Stimulated activated CD4-positive, alpha-beta T cell treated with anti-CD3 and anti-CD28 coated beads, Interleukin-2, amount 100 ng/mL, for 48 hours (primary cell): ENCODE data around the gene TNFAIP1.
"Not testable (repeated sequence)": the region's sequence is repeated elsewhere in the genome, so short reads cannot be mapped to it uniquely, and the experiment has no call there.

Experiments used
- DNase-seq, 2 donors: peaks; one replicate each; pipeline ENCODE4 v3.0.0-alpha.2; 2020

TNFAIP1 gene

GRCh38 chr17:28325211-28325610 lies 10.3 kb upstream of the TNFAIP1 start:
- no peak for DNase-seq

DNA sequence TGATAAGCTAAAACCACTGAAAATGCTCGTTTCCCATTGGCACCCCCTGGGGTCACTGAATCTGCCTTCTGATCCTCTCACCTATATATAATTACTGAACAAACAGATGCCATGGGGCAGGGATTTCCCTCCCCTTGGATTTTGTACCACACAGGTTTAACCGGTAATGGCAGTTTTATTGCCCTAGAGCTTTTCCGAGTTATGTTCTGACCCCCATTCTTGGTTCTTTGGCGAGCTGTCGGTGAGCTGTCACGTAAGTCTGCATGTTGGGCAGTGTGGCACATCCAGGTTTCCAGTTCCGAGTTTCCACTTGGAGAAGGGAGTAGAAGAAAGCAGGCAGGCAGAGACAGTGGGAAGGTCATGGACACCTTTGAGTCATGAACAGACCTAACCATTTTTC lies 9.4 kb upstream of the TNFAIP1 start:
- no peak for DNase-seq

DNA sequence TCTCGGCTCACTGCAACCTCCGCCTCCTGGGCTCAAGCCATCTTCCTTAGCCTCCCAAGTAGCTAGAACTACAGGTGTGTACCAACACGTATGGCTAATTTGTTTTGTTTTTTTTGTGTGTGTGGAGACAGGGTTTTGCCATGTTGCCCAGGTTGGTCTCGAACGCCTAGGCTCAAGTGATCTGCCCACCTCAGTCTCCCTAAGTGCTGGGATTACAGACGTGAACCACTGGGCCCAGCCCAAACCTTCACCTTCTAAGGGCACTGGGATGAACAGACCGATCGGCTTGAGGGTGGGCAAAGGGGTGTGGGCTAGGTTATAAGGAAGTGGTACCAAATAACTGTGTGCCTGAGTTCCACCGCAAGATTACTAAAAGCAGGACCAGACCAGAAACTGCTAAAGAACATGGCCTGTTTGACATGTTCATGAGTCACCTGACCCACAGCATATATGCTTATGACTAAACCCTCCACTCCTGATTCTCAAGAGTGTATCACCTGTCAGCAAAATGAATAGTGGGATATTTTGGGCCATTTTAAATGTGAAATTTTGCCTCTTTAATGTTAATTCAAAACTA lies 8.4 kb upstream of the TNFAIP1 start:
- peak in 1 of 2 donors; percentile 16 for DNase-seq

GRCh38 chr17:28327709-28328108 lies 7.9 kb upstream of the TNFAIP1 start:
- DNase-seq: no peak

GRCh38 chr17:28328325-28328724 lies 7.2 kb upstream of the TNFAIP1 start:
- DNase-seq: no peak

- DNase-seq: no peak
Observed at GRCh38 chr17:28330671-28331070, 4.9 kb upstream of the TNFAIP1 start.

DNA sequence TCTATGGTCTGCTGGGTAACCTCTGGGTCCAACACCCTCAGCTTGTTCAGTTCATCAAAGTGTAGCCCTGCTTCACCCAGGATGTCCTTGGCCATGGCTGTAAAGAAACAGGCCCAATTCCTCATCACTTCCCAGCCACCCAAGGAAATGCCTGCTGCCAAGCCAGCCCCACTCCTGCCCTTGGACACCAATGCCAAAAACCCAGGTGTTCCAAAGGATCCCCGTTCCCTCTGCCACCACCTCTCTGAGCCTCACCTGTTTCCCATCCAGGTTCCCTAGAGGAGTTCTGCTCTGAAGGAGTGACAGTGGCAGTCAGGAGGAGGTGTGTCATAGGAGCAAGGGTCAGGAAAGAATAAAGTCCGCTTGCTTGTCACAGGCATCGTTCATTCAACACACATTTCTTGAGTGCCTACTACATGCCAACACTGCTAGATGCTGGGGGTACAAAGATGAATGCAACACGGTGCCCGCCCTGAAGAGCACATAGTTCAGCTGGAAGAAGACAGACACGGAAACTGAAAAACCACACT lies 3.6 kb upstream of the TNFAIP1 start:
- DNase-seq: no peak

GRCh38 chr17:28333083-28333746 lies 2.3 kb upstream of the TNFAIP1 start:
- no peak for DNase-seq

DNA sequence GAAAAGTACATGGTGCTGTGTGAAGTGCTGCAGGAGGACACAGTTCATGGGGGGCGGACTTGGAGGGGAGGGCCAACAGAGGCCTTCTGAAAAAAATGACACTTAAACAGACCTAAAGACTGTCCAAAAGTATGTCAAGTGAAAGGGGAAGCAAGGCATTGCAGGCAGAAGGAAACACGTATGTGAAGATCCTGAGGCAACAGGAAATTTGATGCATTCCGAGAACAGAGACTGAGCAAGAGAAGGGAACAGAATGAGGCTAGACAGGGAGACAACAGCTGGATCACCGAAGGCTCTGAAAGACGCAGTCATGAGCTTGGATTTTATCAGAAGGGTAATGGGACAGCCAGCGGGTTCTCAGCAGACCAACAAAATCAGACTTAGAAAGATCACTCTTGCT lies 1.4 kb upstream of the TNFAIP1 start:
- DNase-seq: no peak

- DNase-seq: no peak
Observed at GRCh38 chr17:28334666-28335200, 828 bp upstream of the TNFAIP1 start.

GRCh38 chr17:28335959-28336871 lies 654 bp downstream of the TNFAIP1 start:
- peak in 1 of 2 donors; percentile 10 for DNase-seq

- no peak for DNase-seq
Observed at GRCh38 chr17:28338056-28338768, 2.7 kb downstream of the TNFAIP1 start.

GRCh38 chr17:28338769-28339212 lies 3.2 kb downstream of the TNFAIP1 start:
- DNase-seq: not testable (repeated sequence)

DNA sequence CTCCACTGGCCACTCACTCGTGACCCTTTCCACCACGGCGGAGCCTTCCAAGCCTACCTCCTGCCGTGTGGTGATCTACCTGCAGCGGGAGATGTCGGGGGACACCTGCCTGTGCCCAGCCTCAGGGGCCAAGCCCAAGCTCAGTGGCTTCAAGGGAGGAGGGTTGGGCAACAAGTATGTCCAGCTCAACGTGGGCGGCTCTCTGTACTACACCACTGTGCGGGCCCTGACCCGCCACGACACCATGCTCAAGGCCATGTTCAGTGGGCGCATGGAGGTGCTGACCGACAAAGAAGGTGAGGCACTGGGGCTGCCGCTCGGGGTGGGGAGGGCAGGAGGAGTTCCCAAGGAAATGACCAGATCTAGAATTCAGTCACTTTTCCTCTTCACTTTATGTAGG lies 3.9 kb downstream of the TNFAIP1 start:
- DNase-seq: no peak

DNA sequence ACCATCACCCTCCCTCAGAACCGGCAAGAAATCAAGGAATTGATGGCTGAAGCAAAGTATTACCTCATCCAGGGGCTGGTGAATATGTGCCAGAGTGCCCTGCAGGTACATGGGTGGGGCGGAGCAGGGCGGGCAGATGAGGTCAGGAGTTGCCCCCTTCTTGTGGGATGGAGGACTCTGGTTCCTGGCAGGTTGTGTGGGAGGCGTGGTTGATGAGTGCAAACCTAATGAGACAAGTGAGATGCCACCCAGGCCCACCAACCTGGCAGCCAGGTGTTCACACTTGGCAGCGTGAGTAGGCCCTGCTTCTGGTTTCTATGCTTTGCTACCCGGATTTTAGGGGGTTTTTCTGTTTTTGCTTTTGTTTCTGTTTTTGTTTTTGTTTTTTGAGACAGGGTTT lies 4.8 kb downstream of the TNFAIP1 start:
- DNase-seq: no peak

DNA sequence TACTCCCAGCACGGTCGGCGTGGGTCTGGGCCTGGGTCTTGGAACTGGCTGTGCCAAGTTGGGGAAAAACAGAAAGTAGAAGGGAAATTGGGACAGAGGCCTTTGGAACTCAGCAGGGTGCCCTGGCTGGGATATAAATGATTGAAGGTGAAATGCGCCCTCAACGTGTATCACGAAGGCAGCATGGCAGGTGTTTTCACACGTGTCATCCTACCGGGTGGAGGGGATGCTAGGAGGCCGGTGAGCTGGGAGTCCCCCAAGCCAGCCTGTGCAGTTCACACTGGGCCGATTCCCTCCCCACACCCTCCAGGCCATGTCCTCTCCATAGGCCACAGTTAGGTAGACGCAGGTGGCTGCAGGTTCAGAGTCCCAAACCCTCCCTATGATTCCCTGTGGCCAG lies 6.0 kb downstream of the TNFAIP1 start:
- DNase-seq: no peak

DNA sequence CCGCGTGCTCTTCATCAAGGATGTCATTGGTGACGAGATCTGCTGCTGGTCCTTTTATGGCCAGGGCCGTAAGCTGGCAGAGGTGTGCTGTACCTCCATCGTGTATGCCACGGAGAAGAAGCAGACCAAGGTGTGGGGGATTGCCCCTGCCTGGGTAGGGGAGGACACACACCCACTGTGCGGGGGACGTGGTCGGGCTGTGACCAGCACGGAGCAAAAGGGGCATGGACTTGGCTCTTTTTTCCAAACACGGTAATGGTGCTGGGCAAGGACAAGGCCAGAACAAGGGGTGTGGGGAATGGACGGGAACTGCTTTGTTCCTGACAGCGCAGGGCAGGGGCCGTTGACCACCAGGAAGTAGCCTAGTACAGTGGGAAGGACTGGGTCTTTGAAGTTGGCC lies 6.8 kb downstream of the TNFAIP1 start:
- no peak for DNase-seq

DNA sequence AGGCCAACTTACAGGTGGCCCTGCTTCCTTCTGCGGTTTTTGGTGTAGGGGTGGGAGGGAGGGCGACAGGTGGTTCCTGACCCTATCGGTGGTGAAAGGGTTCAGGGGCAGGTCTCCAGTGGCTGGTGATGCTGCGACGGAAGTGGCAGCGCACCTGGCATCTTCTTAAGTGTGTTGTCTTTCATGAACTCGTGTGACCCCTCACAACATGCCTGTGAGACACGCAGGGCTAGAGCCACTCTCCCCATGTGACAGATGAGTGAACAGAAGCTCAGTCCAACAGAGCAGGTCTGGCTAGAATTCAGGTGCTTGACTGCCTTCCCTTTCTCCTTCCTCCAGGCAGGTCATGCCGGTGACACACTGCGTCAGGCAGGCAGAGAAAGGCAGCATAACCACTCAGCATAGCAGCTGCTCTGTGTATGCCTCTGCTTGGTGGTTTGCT lies 8.0 kb downstream of the TNFAIP1 start:
- no peak for DNase-seq

DNA sequence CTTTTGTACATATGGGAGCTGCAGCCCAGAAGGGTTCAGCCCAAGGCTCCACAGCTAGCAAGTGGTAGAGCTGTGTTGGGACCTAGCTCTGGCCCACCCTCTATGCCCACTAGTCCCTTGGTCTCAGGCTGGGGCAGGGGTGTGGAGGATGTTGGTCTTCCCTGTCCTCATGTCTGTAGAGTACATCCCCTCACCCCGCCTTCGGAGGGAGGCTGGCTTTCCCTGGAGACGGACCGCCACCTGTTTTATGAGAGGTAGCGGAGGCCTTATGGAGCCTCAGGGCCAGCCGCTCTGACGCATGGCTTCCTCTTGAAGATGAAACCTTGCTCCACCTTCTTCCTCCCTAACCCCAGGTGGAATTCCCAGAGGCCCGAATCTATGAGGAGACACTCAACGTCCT lies 8.4 kb downstream of the TNFAIP1 start:
- no peak for DNase-seq

GRCh38 chr17:28344435-28344901 lies 8.9 kb downstream of the TNFAIP1 start:
- DNase-seq: no peak

GRCh38 chr17:28345419-28346198 lies 10.0 kb downstream of the TNFAIP1 start:
- no peak for DNase-seq

- DNase-seq: no peak
Observed at GRCh38 chr17:28346199-28346580, 10.6 kb downstream of the TNFAIP1 start.
